Neutrophil (primary cell): ENCODE results near the gene RFTN1.

Experiments
- H3K27ac ChIP-seq: fragments of 200-600 bp; sonication (generic); 2 replicates; pipeline ENCODE4 v1.5.1; 2016; ENCODE audit warnings: mild to moderate bottlenecking, moderate library complexity
- H3K27me3 ChIP-seq: fragments of 200-600 bp; sonication (generic); 2 replicates; pipeline ENCODE4 v1.6.0; 2016; ENCODE audit warnings: mild to moderate bottlenecking
- H3K36me3 ChIP-seq: fragments of 200-600 bp; sonication (generic); 2 replicates; pipeline ENCODE4 v1.5.1; 2017
- H3K4me1 ChIP-seq, 2 experiments: fragments of 200-600 bp in 1 of 2; sonication (generic) in 1 of 2; 1 replicate in 1 of 2; 2 replicates in 1 of 2; pipeline versions ENCODE4 v1.5.1 to v1.6.1; 2013 to 2016; ENCODE audit warnings: low read depth in 1 of 2, low read length in 1 of 2, mild to moderate bottlenecking in 1 of 2, moderate library complexity in 1 of 2; ENCODE audit not compliant: control insufficient read depth in 1 of 2, insufficient read depth in 1 of 2
- H3K4me3 ChIP-seq, 2 experiments: fragments of 200-600 bp in 1 of 2; sonication (generic) in 1 of 2; 1 replicate in 1 of 2; 2 replicates in 1 of 2; pipeline ENCODE4 v1.5.1; 2013 to 2016; ENCODE audit warnings: low read depth in 1 of 2, low read length in 1 of 2, mild to moderate bottlenecking in 1 of 2, moderate library complexity in 1 of 2
- H3K9me3 ChIP-seq: fragments of 200-600 bp; sonication (generic); 2 replicates; pipeline ENCODE4 v1.5.1; 2016
- TF ChIP-seq, protein P1 (sequence below): fragments of 200-600 bp; sonication (generic); IDR thresholded peaks from 2 replicates; pipeline ENCODE4 v1.5.1; 2016; ENCODE audit warnings: antibody characterized with exemption

RFTN1 gene

DNA sequence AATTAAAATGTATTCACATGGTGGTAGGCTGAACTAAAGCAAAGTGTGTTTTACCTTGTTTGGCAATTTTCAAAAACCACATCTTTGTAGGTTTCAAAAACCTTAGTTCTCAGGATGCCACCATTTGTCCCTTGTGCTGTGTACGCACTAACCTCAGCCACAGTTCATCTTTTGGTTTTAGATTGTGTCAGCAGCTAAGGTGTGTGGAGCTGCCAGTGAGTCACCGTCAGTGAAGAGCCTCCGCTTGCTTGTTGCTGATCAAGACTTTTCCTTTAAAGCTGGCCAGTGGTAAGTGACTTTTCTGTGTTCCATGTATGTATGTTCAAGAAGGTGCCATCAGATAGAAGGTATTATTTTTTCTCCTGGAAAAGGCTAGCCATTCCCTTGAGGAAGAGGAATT is 227.3 kb downstream of the RFTN1 start:
- TF ChIP-seq, protein P1, sequence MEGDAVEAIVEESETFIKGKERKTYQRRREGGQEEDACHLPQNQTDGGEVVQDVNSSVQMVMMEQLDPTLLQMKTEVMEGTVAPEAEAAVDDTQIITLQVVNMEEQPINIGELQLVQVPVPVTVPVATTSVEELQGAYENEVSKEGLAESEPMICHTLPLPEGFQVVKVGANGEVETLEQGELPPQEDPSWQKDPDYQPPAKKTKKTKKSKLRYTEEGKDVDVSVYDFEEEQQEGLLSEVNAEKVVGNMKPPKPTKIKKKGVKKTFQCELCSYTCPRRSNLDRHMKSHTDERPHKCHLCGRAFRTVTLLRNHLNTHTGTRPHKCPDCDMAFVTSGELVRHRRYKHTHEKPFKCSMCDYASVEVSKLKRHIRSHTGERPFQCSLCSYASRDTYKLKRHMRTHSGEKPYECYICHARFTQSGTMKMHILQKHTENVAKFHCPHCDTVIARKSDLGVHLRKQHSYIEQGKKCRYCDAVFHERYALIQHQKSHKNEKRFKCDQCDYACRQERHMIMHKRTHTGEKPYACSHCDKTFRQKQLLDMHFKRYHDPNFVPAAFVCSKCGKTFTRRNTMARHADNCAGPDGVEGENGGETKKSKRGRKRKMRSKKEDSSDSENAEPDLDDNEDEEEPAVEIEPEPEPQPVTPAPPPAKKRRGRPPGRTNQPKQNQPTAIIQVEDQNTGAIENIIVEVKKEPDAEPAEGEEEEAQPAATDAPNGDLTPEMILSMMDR, result no peak
- no peak overlapping the region for H3K4me3 ChIP-seq
- H3K4me1 ChIP-seq, result peaks cover 26 to 36% of the 10 kb centered on the region in 2 experiments
- no peaks in the 10 kb centered on the region for H3K9me3 ChIP-seq
- H3K36me3 ChIP-seq, result no peaks in the 10 kb centered on the region
- no peaks in the 10 kb centered on the region for H3K27me3 ChIP-seq
- H3K27ac ChIP-seq, result peak overlapping the region; percentile 69

DNA sequence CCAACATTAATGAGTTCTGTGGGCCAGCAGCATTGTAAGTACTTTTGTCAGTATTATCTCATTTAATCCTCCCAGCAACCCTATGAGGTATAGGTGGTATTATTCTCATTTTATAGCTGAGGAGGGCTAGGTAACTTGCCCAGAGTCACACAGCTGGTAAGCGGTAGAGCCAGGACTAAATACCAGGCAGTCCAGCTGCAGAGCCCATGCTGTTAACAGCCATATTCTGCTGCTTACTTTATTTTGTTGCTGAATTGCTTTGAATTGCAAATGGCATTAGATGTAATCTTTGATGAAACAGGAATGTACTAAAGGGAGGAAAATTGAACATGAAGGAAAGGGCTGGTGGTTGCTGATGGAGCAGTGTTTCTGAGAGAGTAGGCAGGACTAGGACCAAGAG is 228.9 kb downstream of the RFTN1 start:
- Histone ChIP-seq H3K9me3 (no peaks in the 10 kb centered on the region), H3K36me3 (no peaks in the 10 kb centered on the region), H3K4me3 (no peak overlapping the region), H3K27me3 (no peaks in the 10 kb centered on the region), H3K4me1 (peaks cover 16 to 26% of the 10 kb centered on the region in 2 experiments), H3K27ac (no peak overlapping the region)
- TF ChIP-seq, protein P1, result no peak

DNA sequence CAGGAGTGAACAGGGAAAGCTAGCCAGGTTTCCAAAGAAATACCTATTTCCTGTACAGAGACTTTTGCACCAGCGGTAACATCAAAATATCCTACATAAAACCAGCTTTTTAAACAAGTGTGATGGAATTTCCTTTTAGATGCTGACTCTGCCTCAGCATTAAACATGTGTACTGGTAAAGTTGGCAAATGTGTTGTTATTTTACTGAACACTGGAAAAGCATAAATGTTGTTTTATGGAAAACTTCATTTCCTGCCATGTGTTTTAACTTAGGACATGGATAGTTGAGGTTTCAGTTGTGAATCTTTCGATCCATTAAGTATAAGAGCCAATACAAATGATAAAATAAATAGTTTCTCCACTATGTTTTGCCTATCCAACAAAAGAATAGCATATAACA is 232.8 kb downstream of the RFTN1 start:
- Histone ChIP-seq H3K27me3 (no peaks in the 10 kb centered on the region), H3K9me3 (no peaks in the 10 kb centered on the region), H3K36me3 (peaks cover 4% of the 10 kb centered on the region), H3K4me3 (no peak overlapping the region), H3K4me1 (no peaks in the 10 kb centered on the region), H3K27ac (no peak overlapping the region)
- TF ChIP-seq, protein P1, result no peak

DNA sequence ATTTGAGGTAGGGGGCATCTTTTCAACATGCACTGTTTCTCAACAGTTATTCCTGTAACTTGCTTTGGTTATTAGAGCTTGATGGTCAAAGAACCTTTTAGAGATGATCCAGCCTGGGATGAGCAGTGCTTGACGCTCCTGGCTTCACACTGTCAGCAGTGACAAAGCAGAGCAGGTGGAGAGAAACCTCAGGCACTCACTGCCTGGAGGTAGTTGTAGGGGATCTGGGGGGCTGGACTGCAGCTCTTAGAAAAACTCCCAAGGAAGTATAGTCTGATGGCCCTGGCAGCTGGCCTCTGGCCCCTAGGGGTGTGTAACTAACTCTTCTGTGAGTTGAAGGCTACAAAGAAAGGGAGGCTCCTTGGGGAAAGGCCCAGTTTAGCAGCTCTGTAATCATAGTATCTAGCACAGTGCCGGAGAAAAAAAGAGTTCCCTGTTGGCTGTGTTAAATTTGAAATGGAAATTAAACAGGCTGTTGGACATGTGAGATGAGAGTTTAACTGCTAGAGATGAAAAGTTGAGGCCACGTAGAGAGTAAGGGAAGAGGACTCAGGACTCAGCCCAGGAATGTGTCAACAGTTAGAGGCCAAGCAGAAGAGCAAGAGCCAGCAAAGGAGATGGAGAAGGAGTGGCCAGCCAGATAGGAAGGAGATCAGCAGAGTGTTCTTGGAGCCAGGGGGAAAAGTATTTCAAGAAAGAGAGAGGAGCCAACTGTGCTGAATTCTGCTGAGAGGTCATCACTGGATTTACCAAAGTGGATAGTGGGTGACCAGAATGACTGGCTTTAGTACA is 234.3 kb downstream of the RFTN1 start:
- Histone ChIP-seq H3K4me3 (no peak overlapping the region), H3K27ac (no peak overlapping the region), H3K9me3 (no peaks in the 10 kb centered on the region), H3K4me1 (no peaks in the 10 kb centered on the region), H3K36me3 (peaks cover 4% of the 10 kb centered on the region), H3K27me3 (no peaks in the 10 kb centered on the region)
- TF ChIP-seq, protein P1, result no peak

DNA sequence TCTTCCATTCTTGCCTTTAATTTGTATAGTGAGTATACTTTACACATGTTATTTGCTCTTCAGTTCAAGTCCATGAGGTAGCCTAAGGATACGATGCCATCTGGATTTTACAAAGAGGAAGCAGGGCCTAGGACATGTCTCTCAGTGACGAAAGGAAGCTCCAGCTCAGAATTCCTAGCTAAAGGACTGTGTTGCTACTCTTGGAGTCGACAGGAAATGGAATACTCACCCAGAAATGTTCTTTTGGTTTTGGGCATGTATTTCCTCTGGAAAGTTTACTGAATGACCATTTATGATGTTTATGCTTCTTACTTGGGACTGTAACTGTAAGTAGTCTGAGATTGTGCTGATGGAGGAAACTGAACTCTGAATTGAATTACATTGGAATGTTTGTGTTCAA is 236.0 kb downstream of the RFTN1 start:
- H3K36me3 ChIP-seq, result peaks cover 4% of the 10 kb centered on the region
- no peaks in the 10 kb centered on the region for H3K4me1 ChIP-seq
- H3K27ac ChIP-seq, result no peak overlapping the region
- H3K27me3 ChIP-seq, result no peaks in the 10 kb centered on the region
- H3K9me3 ChIP-seq, result no peaks in the 10 kb centered on the region
- TF ChIP-seq, protein P1, result no peak
- no peak overlapping the region for H3K4me3 ChIP-seq
